Left lung (tissue), 10 donors: ENCODE data around the gene HMG20A. TPM values are rescaled to one million over a fixed set of nuclear protein-coding genes. Genes with fewer than 3 reads are reported as not detected.

Experiments
- ATAC-seq: fragments of 200-7000 bp; cut with Tn5 transposase; one replicate; pipeline ENCODE4 v1.9.1; 2020; ENCODE audit warnings: moderate library complexity
- DNase-seq, 4 donors: peaks; one replicate each; pipeline ENCODE4 v3.0.0-alpha.2; 2013 to 2020
- H3K27ac ChIP-seq, 2 donors: fragments of 200-600 bp; sonication (generic) in 1 of 2; one replicate each; pipeline versions ENCODE4 v1.5.0 to v1.8.0; 2020 to 2021
- H3K27me3 ChIP-seq, 2 donors: fragments of 200-600 bp; sonication (generic) in 1 of 2; one replicate each; pipeline versions ENCODE4 v1.5.0 to v1.8.0; 2020 to 2021
- H3K36me3 ChIP-seq, 2 donors: fragments of 200-600 bp; sonication (generic) in 1 of 2; one replicate each; pipeline versions ENCODE4 v1.5.0 to v1.8.0; 2020 to 2021
- H3K4me1 ChIP-seq, 2 donors: fragments of 200-600 bp; one replicate each; pipeline ENCODE4 v1.8.0; 2021
- H3K4me3 ChIP-seq, 2 donors: fragments of 200-600 bp; sonication (generic) in 1 of 2; one replicate each; pipeline versions ENCODE4 v1.5.0 to v1.8.0; 2020 to 2021; ENCODE audit warnings: mild to moderate bottlenecking in 1 of 2
- H3K9me3 ChIP-seq, 2 donors: fragments of 200-600 bp; sonication (generic) in 1 of 2; one replicate each; pipeline versions ENCODE4 v1.5.0 to v1.8.0; 2020 to 2021
- intact Hi-C, 2 donors: fragments of 100-400 bp; cut with DNase I; formaldehyde crosslinking; loops; one replicate each; pipeline versions ENCODE4 v1.11.2 to v1.14.2; 2022
- polyA plus RNA-seq, 6 donors: library from polyadenylated mRNA; unstranded; fragments of 120-200 nt; gene quantifications; one replicate each; pipeline ENCODE4 v1.2.1, GENCODE V29; 2013; ENCODE audit not compliant: insufficient read length in 6 of 6
- total RNA-seq, 2 donors: library from RNA; stranded (reverse); fragmentation: NEBNext Ultra II Directional; extraction: Animal tissue kit (Norgen Biotek cat#: 25700); gene quantifications; one replicate each; pipeline ENCODE4 v1.2.1, GENCODE V29; 2021
- TF ChIP-seq, protein P1 (sequence below), 2 donors: fragments of 200-600 bp; sonication (generic) in 1 of 2; IDR thresholded peaks; one replicate each; pipeline versions ENCODE4 v1.5.0 to v1.8.0; 2021; ENCODE audit warnings: antibody characterized with exemption in 2 of 2
- donor health status: DM: no; HTN: yes; CAD: no.
- donor health status: DM: no; HTN: no; CAD: no.

Gene HMG20A
- total and polyA plus RNA-seq, 8 donors, result 34.9 to 93.5 (median 76.5) TPM

DNA sequence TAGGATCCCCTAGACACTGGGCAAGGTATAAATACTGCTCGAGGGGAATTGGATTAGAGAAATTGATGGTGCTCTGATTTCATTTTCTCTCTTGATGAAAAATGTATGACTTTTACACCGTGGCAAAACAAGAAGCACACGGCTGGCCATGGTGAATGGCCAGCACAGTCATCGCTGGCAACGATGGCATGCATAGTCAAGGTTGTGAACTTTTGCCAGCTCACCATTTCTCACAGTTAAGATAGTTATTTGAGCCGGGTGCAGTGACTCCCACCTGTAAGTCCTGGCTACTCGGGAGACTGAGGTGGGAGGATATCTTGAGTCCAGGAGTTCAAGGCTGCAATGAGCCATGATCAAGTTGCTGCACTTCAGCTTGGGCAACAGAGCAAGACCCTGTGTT, 95.4 kb downstream of the HMG20A start:
- TF ChIP-seq, protein P1, sequence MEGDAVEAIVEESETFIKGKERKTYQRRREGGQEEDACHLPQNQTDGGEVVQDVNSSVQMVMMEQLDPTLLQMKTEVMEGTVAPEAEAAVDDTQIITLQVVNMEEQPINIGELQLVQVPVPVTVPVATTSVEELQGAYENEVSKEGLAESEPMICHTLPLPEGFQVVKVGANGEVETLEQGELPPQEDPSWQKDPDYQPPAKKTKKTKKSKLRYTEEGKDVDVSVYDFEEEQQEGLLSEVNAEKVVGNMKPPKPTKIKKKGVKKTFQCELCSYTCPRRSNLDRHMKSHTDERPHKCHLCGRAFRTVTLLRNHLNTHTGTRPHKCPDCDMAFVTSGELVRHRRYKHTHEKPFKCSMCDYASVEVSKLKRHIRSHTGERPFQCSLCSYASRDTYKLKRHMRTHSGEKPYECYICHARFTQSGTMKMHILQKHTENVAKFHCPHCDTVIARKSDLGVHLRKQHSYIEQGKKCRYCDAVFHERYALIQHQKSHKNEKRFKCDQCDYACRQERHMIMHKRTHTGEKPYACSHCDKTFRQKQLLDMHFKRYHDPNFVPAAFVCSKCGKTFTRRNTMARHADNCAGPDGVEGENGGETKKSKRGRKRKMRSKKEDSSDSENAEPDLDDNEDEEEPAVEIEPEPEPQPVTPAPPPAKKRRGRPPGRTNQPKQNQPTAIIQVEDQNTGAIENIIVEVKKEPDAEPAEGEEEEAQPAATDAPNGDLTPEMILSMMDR (IDR thresholded peaks at IDR 0.05), result no peak

DNA sequence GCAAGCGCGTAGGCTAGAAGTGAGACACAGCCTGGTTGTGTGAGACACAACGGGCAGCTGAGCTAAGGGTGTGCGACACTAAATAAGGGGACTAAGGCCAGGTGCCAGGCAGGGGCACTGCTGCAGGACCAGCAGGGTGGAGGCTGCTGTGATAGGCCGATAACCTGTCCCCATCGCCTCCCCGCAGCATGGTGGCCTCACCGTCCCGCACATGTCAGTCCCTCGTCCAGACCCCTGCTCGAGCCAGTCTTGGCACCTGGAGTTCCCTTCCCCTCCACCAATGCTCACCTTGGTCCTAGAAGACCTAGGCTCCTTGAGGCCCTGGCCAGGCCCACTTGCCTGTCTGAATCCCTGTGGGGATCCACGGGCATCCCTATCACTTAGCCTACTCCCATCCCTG, 96.1 kb downstream of the HMG20A start:
- no peak overlapping the region for H3K27ac ChIP-seq
- no peaks in the 10 kb centered on the region for H3K4me1 ChIP-seq
- TF ChIP-seq, protein P1 (IDR thresholded peaks at IDR 0.05), result no peak
- H3K4me3 ChIP-seq, result no peak overlapping the region
- H3K27me3 ChIP-seq, result no peaks in the 10 kb centered on the region
- DNase-seq (no peak), ATAC-seq (no peak)
- no peaks in the 10 kb centered on the region for H3K36me3 ChIP-seq
- no peaks in the 10 kb centered on the region for H3K9me3 ChIP-seq
- intact Hi-C loops, result no loop called here

More for the DNA sequence above, 95.4 kb downstream of the HMG20A start:
- DNase-seq, result no peak
- intact Hi-C loops, result no loop called here
- Histone ChIP-seq H3K27me3 (no peaks in the 10 kb centered on the region), H3K4me1 (no peaks in the 10 kb centered on the region), H3K4me3 (no peak overlapping the region), H3K36me3 (no peaks in the 10 kb centered on the region), H3K27ac (no peak overlapping the region), H3K9me3 (no peaks in the 10 kb centered on the region)
- ATAC-seq, result no peak

DNA sequence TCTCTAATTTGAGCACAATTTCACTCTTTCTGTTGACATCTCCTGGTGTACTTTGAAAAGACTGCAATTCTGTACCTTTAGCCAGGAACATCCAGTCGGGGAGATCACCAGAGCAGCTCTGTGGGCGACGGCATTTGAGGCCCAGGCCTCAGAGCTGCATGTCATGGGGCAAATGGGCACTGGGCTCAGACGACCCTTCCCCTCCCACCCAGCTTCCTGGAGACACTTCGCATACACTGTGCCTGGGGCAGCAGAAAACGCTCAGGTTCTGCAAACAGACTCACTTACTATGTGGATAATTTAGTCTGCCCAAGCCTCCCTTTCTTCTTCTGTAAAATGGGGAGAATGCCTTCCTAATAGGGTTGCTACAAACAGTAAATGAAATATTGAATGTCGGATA, 96.9 kb downstream of the HMG20A start:
- intact Hi-C loops, result no loop called here

DNA sequence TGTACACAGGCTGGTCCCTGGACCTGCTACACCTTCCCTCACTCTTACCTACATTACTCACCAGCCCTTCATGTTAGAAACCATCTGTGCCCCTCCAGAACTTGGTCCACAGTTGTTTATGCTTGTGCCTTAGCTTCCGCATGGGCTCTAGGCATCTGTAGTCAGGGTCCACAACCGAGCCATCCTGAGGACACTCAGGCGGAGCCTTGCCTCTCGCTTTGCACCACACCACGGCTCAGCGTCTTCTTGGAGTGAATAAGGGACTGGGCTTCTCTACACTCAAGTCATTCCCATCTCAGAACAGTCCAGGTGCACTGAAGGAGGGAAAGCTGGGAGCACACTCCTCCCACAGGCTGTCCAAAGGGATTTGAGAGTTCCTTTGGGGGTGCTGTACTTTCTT, 97.8 kb downstream of the HMG20A start:
- intact Hi-C loops, result no loop called here
- ATAC-seq, result no peak
- DNase-seq, result no peak

More for the DNA sequence above, 96.9 kb downstream of the HMG20A start:
- TF ChIP-seq, protein P1 (IDR thresholded peaks at IDR 0.05), result no peak
- Histone ChIP-seq H3K27ac (no peak overlapping the region), H3K4me3 (no peak overlapping the region), H3K27me3 (no peaks in the 10 kb centered on the region), H3K4me1 (no peaks in the 10 kb centered on the region), H3K9me3 (no peaks in the 10 kb centered on the region), H3K36me3 (no peaks in the 10 kb centered on the region)
- DNase-seq (no peak), ATAC-seq (no peak)

DNA sequence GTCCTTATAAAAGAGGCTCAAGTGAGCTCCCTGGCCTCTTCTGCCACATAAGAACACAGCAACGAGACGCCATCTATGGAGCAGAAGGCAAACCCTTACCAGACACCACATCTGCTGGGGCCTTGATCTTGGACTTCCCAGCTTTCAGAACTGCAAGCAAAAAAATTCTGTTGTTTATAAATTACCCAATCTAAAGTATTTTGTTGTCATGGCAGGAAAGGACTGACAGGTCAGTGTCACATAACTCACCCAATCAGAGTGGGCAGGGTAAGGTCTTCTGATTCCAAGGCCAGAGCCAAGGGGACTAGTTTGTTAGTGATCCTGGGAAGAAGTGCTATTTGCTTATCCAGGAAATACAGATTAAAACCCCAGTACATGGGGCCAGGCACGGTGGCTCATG, 98.9 kb downstream of the HMG20A start:
- intact Hi-C loops, result no loop called here
- TF ChIP-seq, protein P1 (IDR thresholded peaks at IDR 0.05), result no peak
- Histone ChIP-seq H3K27ac (no peak overlapping the region), H3K36me3 (no peaks in the 10 kb centered on the region), H3K27me3 (no peaks in the 10 kb centered on the region), H3K4me3 (no peak overlapping the region), H3K4me1 (no peaks in the 10 kb centered on the region), H3K9me3 (no peaks in the 10 kb centered on the region)
- ATAC-seq, result no peak
- DNase-seq, result peak in 1 of 4 donors; percentile 6

More for the DNA sequence above, 97.8 kb downstream of the HMG20A start:
- H3K9me3 ChIP-seq, result no peaks in the 10 kb centered on the region
- no peak overlapping the region for H3K4me3 ChIP-seq
- no peaks in the 10 kb centered on the region for H3K36me3 ChIP-seq
- H3K27ac ChIP-seq, result no peak overlapping the region
- TF ChIP-seq, protein P1 (IDR thresholded peaks at IDR 0.05), result no peak
- H3K4me1 ChIP-seq, result no peaks in the 10 kb centered on the region
- H3K27me3 ChIP-seq, result no peaks in the 10 kb centered on the region
